Inferior parietal cortex (tissue), 1 donor: ENCODE measurements around the gene KHSRP.

Source experiments
- DNase-seq: peaks from one replicate; pipeline ENCODE4 v3.0.0-alpha.2; 2016; ENCODE audit errors: extremely low spot score

KHSRP gene

DNA sequence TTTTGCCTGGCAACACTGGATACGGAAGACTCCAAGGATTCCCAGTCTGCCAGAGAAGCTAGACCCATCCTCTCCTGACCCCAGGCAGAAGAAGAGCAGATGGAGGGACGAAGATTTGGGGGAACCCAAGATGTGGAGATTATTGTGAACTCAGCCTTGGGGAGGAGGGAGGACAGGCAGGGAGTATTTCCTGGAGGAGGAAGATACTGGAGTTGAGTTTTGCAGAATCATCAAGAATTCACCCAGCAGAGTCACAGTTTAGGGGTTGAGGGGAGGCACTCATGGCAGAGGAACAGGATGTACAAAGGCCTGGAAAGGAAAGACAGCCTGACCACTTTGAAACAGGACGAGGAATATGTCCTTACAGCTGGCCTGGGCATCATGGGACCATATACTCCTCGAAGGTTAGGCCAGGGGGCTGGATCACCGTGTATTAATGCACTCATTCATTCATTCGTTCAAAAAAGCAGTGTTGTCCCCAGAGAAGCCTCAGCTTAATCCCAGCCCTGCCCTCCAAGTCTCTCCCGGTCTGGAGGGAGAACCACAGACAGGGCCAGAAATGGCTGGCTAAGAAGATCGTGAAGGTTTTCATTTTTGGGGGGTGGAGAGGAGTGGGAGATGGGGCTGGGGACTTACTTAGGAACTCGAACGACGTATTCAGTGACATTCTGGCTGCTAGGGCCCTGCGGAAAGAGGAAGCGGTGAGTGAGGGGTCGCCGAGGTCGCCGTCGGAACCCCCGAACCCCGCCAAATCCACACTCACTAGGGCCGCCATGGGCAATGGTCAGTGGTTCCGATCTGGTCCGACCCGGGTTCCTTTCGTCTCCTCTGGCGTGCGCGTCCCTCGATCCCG lies 32.2 kb downstream of the KHSRP start:
- no peak for DNase-seq

DNA sequence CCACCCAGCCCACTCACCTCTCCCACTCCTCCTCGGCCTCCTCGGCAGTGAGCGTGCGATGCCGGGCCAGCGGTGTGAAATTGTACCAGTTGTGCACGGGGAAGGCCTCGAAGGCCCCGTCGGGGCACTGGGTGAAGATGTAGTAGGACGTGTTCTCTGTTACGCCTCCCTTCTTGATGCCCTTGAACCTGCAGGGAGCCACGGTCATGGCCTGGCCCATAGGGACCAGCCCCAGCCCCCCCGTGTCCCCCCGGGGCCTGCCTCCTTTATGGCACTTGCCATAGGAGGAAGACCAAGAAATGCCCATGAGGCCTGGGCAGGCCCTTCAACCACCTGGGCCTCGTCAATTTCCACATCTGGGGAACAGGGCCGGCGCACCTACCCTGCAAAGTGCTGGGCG lies 37.2 kb downstream of the KHSRP start:
- no peak for DNase-seq

DNA sequence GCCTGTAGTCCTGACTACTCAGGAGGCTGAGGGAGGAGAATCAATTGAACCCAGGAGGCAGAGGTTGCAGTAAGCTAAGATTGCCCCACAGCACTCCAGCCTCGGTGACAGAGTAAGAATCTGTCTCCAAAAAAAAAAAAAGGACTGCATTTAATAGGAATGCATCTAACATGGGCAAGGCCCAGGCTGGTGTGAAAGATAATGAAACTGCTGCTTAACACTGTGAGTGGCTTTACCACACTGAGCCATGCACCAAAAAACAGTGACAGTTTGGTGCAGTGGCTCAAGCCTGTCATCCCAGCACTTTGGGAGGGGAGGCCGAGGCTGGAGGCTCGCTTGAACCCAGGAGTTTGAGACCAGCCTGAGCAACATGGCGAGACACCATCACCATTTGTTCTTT lies 40.2 kb downstream of the KHSRP start:
- no peak for DNase-seq

DNA sequence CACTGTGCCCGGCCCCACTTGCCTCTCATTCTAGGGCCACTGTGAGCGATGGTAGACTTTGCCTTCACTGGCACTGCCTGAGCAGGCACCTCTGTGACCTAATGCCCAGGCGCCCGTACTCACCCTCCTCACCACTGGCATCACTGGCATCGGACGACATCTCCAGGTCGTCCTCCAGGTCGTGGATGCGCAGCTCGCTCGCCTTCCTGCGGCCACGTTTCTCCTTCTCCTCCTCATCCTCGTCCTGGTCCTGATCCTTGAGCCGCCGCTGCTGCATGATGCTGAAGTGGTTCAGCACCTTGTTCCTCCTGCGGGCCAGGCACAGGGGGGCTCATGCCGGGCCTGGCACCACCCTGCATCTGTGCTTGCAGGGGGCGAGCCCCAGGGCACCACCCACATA lies 41.4 kb downstream of the KHSRP start:
- no peak for DNase-seq

DNA sequence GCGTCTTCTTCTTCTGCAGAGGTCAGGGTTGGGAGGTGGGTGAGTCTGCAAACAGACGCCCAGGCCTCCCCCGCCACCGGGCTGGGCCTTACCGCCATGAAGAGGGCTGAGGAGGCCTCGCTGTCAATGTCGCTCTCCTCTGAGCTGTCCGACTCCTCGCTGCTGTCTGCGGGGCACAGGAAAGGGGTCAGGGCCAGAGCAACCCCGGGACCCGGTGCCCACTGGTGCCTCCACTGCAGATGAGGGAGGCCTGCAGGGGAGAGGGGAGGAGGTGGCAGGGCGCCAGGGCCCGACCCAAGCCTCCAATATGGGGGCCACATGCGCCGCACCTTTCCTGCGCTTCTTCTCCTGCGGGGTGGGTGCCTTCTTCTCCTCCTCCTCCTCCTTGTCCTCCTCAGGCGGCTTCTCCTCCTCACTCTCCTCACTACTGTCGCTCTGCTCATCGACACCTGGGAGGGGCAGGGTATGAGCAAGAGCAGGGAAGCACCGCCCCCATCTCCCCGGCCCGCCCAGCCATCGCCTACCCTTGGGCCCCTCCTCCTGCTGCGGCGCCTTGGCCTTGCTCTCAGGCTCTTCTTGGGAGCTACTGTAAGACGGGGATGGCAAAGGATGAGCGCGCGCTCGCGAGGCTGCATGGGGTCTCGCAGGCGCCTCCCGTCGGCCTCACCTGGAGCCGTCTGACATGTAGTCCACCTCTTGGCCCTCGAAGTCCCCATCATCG lies 43.4 kb downstream of the KHSRP start:
- no peak for DNase-seq

DNA sequence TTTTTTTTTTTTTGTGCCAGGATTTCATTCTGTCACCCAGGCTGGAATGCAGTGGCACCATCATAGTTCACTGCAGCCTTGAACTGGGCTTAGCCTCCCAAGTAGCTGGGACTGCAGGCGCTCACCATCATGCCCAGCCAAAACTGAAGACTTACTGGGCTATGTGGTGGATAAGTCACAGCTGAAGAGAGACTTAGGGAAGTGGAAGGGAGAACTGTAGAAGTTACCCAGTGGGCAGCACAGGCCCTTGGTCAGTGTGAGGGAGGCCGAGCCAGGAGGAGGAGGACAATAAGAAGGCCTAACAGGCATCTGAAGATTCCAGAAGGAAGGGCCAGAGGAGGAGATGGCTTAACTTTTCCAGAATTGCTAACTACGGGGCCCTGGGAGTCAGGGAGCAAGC lies 44.9 kb downstream of the KHSRP start:
- DNase-seq, result no peak

DNA sequence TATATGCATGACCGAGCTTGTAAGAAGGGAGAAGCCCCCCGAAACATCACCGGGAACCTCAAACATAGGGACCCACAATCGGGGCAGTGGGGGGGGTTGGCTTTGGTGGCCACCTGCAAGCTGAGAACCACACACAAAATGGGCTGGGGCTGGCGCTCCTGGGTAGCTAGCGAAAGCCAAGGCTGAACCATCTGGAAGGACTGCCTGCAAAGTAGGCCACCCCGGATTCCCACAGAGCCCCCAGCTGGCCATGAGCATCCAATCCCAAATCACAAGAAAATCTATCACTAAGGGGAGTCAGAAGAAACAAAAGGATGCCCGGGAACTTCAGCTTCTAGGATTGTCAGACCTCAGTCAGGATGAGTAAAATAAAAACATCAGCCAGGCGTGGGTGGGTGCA lies 46.1 kb downstream of the KHSRP start:
- DNase-seq, result no peak

DNA sequence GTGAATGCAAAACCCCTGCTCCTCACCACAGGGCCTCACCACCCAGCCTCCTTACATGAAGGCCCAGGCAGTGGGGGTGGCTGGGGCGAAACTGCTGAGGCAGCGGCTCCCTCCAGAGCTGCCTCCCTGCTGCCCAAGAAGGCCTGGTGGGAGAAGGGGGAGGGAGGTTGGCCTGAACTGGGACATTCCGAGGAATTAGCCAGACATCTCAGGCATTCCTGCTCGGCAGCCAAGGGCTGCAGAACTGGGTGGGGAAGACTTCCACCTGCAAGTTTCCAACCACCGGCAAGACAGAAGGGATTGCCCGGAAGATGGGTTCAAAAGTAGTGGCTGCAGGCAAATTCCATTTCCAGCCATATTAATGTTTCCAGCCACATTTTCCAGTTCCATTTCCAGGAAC lies 46.6 kb downstream of the KHSRP start:
- DNase-seq, result no peak

DNA sequence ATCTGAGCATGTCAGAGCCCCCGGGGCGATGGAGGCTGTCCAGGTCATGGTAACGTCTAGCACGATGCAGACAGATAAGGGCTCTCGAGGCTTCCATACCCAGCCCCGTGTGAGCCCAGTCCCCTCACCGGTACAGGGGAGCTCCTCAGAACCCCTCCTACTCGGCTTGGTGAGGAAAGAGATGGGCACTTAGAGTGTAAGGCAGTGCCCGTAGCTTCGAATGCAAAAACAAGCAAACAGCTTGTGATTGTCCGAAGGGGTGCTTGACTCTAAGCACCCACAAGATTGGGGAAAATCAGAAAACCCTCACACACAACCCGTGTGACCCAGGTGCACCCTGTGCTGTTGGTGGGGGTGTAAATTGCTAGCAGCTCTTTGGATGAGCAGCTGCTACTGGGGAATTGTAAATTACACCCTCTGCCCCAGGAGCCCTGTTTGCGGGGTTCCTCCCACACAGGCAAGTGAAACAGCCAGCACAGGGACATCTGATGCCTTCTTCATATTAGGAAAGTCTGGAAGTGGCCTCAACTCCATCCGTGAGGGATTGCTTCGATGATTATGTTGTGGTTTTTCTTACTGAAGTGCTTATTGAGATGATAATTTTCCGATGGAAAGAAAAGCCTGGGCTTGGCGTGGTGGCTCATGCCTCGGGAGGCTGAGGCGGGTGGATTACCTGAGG lies 48.0 kb downstream of the KHSRP start:
- no peak for DNase-seq

DNA sequence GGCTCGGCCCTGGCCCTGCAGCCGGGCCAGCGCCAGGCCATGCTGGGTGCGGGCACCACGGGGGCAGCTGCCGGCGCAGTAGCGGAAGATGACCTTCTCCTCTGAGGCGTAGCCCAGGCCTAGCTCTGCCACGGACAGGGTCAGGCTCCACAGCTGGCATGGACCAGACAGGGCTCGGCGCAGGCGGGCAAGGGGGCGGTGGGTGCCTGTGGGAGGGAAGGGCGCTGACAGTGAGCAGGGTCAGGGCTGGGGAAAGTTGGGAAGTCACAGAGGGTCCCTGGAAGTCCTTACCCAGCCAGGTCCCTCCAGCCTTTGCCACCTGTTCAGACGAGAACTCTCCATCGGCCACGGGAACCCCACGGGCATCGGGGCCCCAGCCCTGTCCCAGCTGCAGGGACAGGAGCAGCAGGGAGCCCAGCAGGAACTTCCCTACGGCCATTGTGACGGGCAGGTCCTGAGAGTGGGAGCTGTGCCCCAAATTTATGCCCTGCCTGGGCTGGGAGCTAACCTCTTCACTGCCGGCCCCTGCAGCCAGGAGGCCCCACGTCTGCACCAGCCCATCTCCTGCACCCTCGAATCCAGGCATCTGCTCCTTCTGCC lies 49.1 kb downstream of the KHSRP start, which contains the start of gene PSPN:
PSPN (minus strand) TSS at position 523 of the 600 bp plus-strand sequence; CDS start at position 439, 84 bp downstream.
- DNase-seq, result no peak

DNA sequence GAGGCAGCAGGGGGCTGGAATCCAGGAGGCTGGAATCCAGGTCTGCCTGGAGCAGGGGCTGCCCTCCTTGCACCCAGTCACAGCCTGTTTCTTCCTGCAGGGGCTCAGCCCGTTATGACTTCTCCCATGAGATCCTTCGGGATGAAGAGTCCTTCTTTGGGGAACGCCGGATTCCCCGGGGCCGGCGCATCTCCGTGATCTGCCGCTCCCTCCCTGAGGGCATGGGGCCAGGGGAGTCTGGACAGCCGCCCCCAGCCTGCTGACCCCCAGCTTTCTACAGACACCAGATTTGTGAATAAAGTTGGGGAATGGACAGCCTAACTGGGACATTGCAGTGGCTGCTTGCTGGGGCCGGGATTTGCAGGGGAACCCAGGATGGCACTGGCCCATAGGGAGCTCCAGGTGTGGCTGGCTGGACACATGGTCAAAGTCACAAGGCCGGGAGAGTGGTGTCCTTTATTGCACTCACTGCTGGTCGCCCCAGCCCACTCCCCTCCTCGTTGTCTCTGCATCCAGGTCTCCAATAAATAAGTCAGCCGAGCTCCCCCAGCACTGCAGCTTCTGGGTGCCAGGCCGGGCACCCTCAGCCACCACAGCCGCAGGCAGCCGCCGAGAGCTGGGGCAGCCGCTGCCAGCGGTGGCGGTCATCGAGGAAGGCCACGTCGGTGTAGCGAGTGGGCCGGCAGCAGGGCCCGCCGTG lies 49.8 kb downstream of the KHSRP start:
- no peak for DNase-seq

DNA sequence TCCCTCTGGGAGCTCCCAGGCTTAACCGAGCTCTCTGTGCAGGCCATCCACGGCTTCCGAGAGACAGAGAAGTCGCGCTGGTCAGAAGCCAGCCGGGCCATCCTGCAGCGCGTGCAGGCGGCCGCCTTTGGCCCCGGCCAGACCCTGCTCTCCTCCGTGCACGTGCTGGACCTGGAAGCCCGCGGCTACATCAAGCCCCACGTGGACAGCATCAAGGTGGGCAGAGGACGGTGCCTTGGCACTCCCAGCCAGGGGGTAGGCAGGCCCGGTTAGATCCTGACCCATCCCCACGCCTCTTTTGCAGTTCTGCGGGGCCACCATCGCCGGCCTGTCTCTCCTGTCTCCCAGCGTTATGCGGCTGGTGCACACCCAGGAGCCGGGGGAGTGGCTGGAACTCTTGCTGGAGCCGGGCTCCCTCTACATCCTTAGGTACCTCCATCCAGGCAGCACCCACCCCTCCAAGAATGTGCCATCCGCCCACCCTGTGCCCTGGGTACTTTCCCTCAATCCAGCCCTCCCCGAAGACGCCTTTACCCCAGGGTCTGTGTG lies 50.4 kb downstream of the KHSRP start:
- DNase-seq, result no peak

DNA sequence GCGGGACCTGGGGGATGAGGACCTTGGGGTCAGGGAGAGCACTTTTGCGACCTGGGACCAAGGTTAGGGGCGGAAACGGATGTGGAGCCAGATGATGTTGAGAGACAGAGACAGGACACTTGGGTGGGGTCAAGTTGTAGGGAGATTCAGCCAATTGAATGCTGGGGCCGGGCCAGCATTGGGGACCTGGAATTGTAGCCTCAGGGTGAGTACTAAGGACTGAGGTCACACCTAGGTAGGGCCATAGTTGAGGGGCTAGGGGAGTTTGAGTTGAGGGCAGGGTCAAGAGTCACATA lies 50.9 kb downstream of the KHSRP start:
- DNase-seq, result peak; percentile 3

DNA sequence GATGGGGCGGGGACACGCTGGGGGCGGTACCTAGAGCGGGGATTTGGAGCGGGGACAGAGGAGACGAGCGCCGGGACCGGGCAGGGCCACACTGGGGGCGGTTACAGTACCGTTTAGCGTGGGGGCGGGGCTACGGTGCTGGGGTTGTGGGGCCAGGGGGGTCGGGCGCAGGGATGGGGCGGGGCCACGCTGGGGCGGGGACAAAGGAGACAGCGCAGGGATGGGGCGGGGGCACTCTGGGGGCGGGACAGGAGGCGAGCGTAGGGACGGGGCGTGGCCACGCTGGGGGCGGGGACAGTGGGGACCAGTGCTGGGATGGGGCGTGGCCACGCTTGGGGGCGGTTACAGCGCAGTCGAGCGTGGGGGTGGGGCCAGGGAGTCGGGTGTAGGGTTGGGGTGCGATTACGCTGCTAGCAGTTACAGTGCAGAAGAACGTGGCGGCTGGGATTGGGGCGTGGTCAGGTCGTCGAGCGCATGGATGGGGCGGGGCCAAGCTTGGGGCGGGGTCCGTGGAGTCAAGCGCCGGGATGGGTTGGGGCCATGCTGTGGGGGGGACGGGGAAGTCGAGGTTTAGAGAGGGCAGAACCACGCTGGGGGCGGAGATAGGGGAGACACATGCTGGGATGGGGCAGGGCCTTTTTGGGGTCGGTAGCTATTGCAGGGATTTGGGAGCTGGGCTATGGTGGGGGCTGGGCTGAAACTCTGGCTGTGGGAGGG lies 51.4 kb downstream of the KHSRP start:
- DNase-seq, result peak; percentile 83

DNA sequence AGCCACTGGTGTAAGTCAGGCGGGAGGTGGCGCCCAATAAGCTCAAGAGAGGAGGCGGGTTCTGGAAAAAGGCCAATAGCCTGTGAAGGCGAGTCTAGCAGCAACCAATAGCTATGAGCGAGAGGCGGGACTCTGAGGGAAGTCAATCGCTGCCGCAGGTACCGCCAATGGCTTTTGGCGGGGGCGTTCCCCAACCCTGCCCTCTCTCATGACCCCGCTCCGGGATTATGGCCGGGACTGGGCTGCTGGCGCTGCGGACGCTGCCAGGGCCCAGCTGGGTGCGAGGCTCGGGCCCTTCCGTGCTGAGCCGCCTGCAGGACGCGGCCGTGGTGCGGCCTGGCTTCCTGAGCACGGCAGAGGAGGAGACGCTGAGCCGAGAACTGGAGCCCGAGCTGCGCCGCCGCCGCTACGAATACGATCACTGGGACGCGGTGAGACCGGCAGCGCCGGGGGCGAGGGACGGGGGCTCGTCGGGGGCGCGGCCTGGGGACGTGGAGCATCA lies 52.0 kb downstream of the KHSRP start, which contains the start of gene ALKBH7:
ALKBH7 (plus strand) TSS at position 201 of the 502 bp plus-strand sequence; CDS start at position 228, 27 bp downstream.
- peak; percentile 100 for DNase-seq

DNA sequence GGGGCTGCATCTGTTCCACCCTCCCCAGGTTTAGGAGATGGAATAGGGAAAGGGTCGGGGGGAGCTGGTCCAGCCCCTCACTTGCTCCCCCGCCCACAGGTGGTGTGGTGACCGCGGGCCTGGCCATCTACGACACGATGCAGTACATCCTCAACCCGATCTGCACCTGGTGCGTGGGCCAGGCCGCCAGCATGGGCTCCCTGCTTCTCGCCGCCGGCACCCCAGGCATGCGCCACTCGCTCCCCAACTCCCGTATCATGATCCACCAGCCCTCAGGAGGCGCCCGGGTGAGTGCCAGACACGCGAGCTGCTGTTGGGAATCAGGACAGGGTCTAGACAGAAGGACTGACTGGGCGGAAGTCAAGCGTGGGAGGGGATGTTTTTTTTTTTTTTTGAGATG lies 60.3 kb downstream of the KHSRP start:
- DNase-seq, result no peak
